PC-3 (cell line): Measurements from ENCODE around the gene SEC14L2. TPM values are rescaled to one million over a fixed set of nuclear protein-coding genes. Genes with fewer than 3 reads are reported as not detected.
"Not testable (repeated sequence)": the region's sequence is repeated elsewhere in the genome, so short reads cannot be mapped to it uniquely, and the experiment has no call there.

Experiments
- ATAC-seq: fragments of 200-7000 bp; cut with Tn5 transposase; 2 replicates; pipeline ENCODE4 v1.9.1; 2020; ENCODE audit warnings: mild to moderate bottlenecking, moderate library complexity
- BruUV-seq: library from RNA; stranded (reverse); fragments of 400-500 nt; replicated peaks from 2 replicates; lab custom pipeline; 2021; lab: Mats Ljungman, UMichigan
- CTCF ChIA-PET: fragments of 300-600 bp; sonication (Branson Sonifier 250); formaldehyde crosslinking; loops from one replicate; lab custom pipeline; 2022; ENCODE audit warnings: antibody characterized with exemption; lab: Charles Lee
- POLR2A ChIA-PET: fragments of 300-600 bp; sonication (Branson Sonifier 250); formaldehyde crosslinking; loops from one replicate; lab custom pipeline; 2022; ENCODE audit warnings: antibody characterized with exemption; ENCODE audit not compliant: unreplicated experiment; lab: Charles Lee
- DNase-seq: peaks from one replicate; pipeline ENCODE4 v3.0.0-alpha.2; 2015
- H2AFZ ChIP-seq: fragments of 300-600 bp; sonication (generic); 2 replicates; pipeline ENCODE4 v1.6.0; 2016; ENCODE audit warnings: antibody characterized with exemption, low read length
- H3F3A ChIP-seq: fragments of 300-600 bp; sonication (generic); one replicate; pipeline ENCODE4 v1.6.0; 2017; ENCODE audit warnings: antibody characterized with exemption, low read length, control low read depth, mild to moderate bottlenecking; ENCODE audit not compliant: unreplicated experiment
- H3K27ac ChIP-seq: fragments of 300-600 bp; sonication (generic); 2 replicates; pipeline ENCODE4 v1.5.1; 2016; ENCODE audit warnings: mild to moderate bottlenecking, low read length
- H3K27me3 ChIP-seq: fragments of 300-600 bp; sonication (generic); 2 replicates; pipeline ENCODE4 v1.6.1; 2016; ENCODE audit warnings: low read length, mixed read lengths
- H3K36me3 ChIP-seq: fragments of 300-600 bp; sonication (generic); 2 replicates; pipeline ENCODE4 v1.6.1; 2016; ENCODE audit warnings: low read depth, mixed run types, low read length, mixed read lengths
- H3K4me1 ChIP-seq: fragments of 300-600 bp; sonication (generic); 2 replicates; pipeline ENCODE4 v1.5.1; 2016; ENCODE audit warnings: low read length; ENCODE audit not compliant: insufficient read depth
- H3K4me2 ChIP-seq: fragments of 300-600 bp; sonication (generic); 2 replicates; pipeline ENCODE4 v1.6.0; 2016; ENCODE audit warnings: low read length
- H3K4me3 ChIP-seq: fragments of 300-600 bp; sonication (generic); 2 replicates; pipeline ENCODE4 v1.5.1; 2016; ENCODE audit warnings: mild to moderate bottlenecking, low read length, mixed read lengths
- H3K79me2 ChIP-seq: fragments of 300-600 bp; sonication (generic); 2 replicates; pipeline ENCODE4 v1.6.1; 2017; ENCODE audit warnings: low read length, mixed read lengths
- H3K9ac ChIP-seq: fragments of 300-600 bp; sonication (generic); 2 replicates; pipeline ENCODE4 v1.6.0; 2016; ENCODE audit warnings: mild to moderate bottlenecking, low read length
- H3K9me2 ChIP-seq: fragments of 300-600 bp; sonication (generic); replicated peaks from 2 replicates; pipeline ENCODE4 v1.6.1; 2016; ENCODE audit warnings: mixed run types, low read length, mixed read lengths
- H3K9me3 ChIP-seq: fragments of 300-600 bp; sonication (generic); 2 replicates; pipeline ENCODE4 v1.6.1; 2016; ENCODE audit warnings: low read length, mixed read lengths
- H4K20me1 ChIP-seq: fragments of 300-600 bp; sonication (generic); 2 replicates; pipeline ENCODE4 v1.6.1; 2016; ENCODE audit warnings: low read length, mixed read lengths
- CTCF ChIP-seq: fragments of 300-600 bp; sonication (generic); conservative IDR thresholded peaks from 2 replicates; pipeline ENCODE4 v1.5.1; 2017; ENCODE audit warnings: antibody characterized with exemption, low read depth, mild to moderate bottlenecking, low read length
- EZH2 ChIP-seq: fragments of 300-600 bp; sonication (generic); IDR thresholded peaks from one replicate; pipeline ENCODE4 v1.6.1; 2017; ENCODE audit warnings: antibody characterized with exemption, mild to moderate bottlenecking, low read length; ENCODE audit not compliant: unreplicated experiment
- EZH2phosphoT487 ChIP-seq: fragments of 300-600 bp; sonication (generic); IDR thresholded peaks from 2 replicates; pipeline ENCODE4 v1.6.1; 2018; ENCODE audit warnings: mild to moderate bottlenecking, antibody characterized with exemption, low read length, borderline replicate concordance
- intact Hi-C: fragments of 100-400 bp; cut with micrococcal nuclease; formaldehyde crosslinking; loops from 2 replicates; pipeline ENCODE4 v1.9.0; 2023
- total RNA-seq: library from RNA; depleted of rRNA; stranded (reverse); fragments of >200 nt; gene quantifications from 2 replicates; pipeline ENCODE4 v1.2.3, GENCODE V29; 2014

The SEC14L2 gene
- total RNA-seq, 1 experiment from 2014 or later = 16.8 TPM

DNA sequence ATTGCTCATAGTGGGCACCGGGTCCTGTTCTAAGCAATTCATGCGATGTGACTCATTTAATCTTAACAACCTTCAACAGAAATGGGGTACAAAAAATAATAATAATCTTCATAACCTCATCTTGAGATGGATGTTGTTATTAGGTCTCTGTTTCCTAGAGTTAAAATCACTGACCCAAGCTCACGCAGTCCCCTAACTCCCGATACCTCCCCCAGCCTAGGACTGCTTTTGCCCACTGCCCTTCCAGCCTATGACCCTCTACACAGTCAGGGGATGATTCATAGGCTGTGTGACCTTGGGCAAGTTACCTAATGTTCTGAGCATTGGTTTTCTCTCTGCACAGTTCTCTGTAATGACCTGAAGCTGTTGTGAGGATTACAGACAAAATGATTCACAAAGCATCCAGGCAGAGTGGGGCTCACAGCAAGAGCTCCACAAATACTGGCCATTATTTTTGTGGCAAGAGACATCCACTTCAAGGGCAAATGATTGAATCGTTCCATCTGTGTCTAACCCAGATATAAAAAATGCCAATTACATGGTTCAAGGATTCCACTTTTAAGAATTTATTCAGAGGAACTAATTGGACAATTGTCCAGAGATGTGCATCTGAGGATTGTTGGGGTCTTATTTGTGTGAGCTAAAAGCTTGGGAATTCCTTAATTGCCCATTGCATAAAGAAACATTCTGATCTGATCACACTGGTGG lies 48.8 kb downstream of the SEC14L2 start:
- Histone ChIP-seq H3K79me2 (no peaks in the 10 kb centered on the region), H3K4me1 (peaks cover 5% of the 10 kb centered on the region), H4K20me1 (no peaks in the 10 kb centered on the region), H2AFZ (peak overlapping the region; percentile 25; the same call in 1 of the 2 replicates), H3K9me3 (no peaks in the 10 kb centered on the region), H3K4me3 (no peak overlapping the region), H3K27ac (no peak overlapping the region), H3K27me3 (no peaks in the 10 kb centered on the region), H3K4me2 (no peak overlapping the region), H3K36me3 (no peaks in the 10 kb centered on the region), H3K9ac (no peak overlapping the region), H3K9me2 (no peaks in the 10 kb centered on the region), H3F3A (no peaks in the 10 kb centered on the region)
- no TSS peak for BruUV-seq
- CTCF ChIA-PET = no interaction called here
- ATAC-seq = no peak
- DNase-seq = no peak
- intact Hi-C loops = loop anchor here (10.0 kb wide), 1 partner anchor 159 kb away; the partner anchor contains the start of gene TCN2
- TF ChIP-seq EZH2 = no peak
- no peak for TF ChIP-seq EZH2phosphoT487
- no peak for TF ChIP-seq CTCF
- POLR2A ChIA-PET = no interaction called here

- Histone ChIP-seq H3K9me3 (no peaks in the 10 kb centered on the region), H3K27me3 (no peaks in the 10 kb centered on the region), H4K20me1 (no peaks in the 10 kb centered on the region), H3K79me2 (no peaks in the 10 kb centered on the region), H3K36me3 (no peaks in the 10 kb centered on the region), H3F3A (no peaks in the 10 kb centered on the region), H3K4me3 (no peak overlapping the region), H3K4me2 (no peak overlapping the region), H3K9ac (no peak overlapping the region), H2AFZ (no peak overlapping the region), H3K27ac (no peak overlapping the region), H3K4me1 (peaks cover 5% of the 10 kb centered on the region), H3K9me2 (no peaks in the 10 kb centered on the region)
- DNase-seq = no peak
- TF ChIP-seq CTCF = no peak
- TF ChIP-seq EZH2 = no peak
- TF ChIP-seq EZH2phosphoT487 = no peak
- ChIA-PET CTCF (no interaction called here), POLR2A (no interaction called here)
- ATAC-seq = no peak
- intact Hi-C loops = loop anchor here (10.0 kb wide), 1 partner anchor 157 kb away; the partner anchor contains the start of gene TCN2
- no TSS peak for BruUV-seq
Observed at GRCh38 chr22:30447656-30448055, 50.8 kb downstream of the SEC14L2 start.

- H3K9ac ChIP-seq, H4K20me1 ChIP-seq, CTCF ChIA-PET, intact Hi-C loops, H3K4me1 ChIP-seq, H3K27ac ChIP-seq, DNase-seq, H3K9me2 ChIP-seq, H3K27me3 ChIP-seq, H3K4me2 ChIP-seq, H3K4me3 ChIP-seq, H3K36me3 ChIP-seq, POLR2A ChIA-PET, H3K9me3 ChIP-seq, BruUV-seq, H3F3A ChIP-seq, H3K79me2 ChIP-seq, H2AFZ ChIP-seq, ATAC-seq: not testable (repeated sequence)
Observed at GRCh38 chr22:30451488-30451887, 54.7 kb downstream of the SEC14L2 start.
